ENCODE measurements around the gene MFN1. TPM values are rescaled to one million over a fixed set of nuclear protein-coding genes. Genes with fewer than 3 reads are reported as not detected.

MFN1 gene
- total and polyA plus RNA-seq, 2 of the 13 experiments (the other 11 are each of a cell fraction or from before 2014, with no cell fraction given), result 25.2 to 37.5 TPM

DNA sequence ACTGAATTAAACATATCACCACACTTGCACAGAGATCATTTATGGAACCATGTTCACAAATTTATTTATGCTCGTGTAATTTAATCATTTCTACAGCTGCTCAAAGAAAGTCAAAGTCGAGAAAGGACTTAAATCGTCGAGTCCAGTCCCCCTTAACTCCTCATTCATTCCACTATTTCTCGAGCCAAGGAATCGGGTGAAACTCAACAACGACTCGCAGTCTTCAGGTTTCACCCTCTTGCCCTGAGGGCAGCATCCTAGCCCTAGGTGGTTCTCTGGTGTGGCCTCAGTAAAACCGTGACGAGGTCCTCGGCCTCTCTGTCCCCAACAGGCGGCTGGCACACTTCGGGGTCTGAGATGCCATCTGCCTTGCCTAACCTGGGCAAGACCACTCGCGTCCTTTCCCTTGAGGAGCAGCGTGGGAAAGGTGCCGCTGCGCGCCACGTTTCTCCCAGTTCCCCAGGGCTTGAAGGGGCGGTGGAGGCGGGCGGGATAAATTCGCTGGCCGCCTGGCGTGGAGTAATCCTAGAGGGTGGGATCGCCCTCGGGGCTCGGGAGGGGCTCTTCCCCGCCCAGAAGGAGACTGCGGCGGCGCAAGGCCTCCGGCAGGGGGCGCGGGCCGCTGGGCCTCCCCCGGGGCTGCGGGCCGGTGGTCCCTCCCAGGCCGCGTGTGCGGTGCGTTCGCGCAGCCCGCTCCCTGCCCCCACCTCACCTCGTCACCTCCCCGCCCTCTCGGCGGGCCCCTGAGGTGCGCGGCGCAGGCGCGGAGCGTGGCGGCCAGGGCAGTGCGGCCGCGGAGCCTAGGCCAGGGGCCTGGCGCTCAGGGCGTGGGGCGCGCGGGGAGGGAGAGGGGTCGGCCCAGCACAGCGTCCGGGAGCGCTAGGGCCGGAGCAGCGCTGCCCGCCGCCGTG lies 25.0 kb upstream of the MFN1 start, which contains the start of gene ZNF639 (continued):
- TF ChIP-seq, protein P1, sequence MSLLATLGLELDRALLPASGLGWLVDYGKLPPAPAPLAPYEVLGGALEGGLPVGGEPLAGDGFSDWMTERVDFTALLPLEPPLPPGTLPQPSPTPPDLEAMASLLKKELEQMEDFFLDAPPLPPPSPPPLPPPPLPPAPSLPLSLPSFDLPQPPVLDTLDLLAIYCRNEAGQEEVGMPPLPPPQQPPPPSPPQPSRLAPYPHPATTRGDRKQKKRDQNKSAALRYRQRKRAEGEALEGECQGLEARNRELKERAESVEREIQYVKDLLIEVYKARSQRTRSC (CRISPR knock-in tag; IDR thresholded peaks at IDR 0.05; ENCODE audit: low read depth), result no peak
- TF ChIP-seq XBP1 (CRISPR knock-in tag; IDR thresholded peaks at IDR 0.05), result 0 out of 2 replicates have a peak, but pooled peaks have one; percentile 15
- TF ChIP-seq HNRNPH1 (optimal IDR thresholded peaks at IDR 0.05; ENCODE audit: low read depth, low read length), result no peak
- TF ChIP-seq POLR2AphosphoS5 (IDR thresholded peaks at IDR 0.05; ENCODE audit: low read depth, low read length), result peak; percentile 63
- no peak for TF ChIP-seq SNRNP70 (IDR thresholded peaks at IDR 0.05; ENCODE audit: low read depth, low read length)
- TF ChIP-seq, protein P2, sequence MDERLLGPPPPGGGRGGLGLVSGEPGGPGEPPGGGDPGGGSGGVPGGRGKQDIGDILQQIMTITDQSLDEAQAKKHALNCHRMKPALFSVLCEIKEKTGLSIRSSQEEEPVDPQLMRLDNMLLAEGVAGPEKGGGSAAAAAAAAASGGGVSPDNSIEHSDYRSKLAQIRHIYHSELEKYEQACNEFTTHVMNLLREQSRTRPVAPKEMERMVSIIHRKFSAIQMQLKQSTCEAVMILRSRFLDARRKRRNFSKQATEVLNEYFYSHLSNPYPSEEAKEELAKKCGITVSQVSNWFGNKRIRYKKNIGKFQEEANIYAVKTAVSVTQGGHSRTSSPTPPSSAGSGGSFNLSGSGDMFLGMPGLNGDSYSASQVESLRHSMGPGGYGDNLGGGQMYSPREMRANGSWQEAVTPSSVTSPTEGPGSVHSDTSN (CRISPR knock-in tag; IDR thresholded peaks at IDR 0.05), result no peak
- no peak for TF ChIP-seq ZNF34 (CRISPR knock-in tag; IDR thresholded peaks at IDR 0.05; ENCODE audit: borderline replicate concordance)
- TF ChIP-seq, protein P3, sequence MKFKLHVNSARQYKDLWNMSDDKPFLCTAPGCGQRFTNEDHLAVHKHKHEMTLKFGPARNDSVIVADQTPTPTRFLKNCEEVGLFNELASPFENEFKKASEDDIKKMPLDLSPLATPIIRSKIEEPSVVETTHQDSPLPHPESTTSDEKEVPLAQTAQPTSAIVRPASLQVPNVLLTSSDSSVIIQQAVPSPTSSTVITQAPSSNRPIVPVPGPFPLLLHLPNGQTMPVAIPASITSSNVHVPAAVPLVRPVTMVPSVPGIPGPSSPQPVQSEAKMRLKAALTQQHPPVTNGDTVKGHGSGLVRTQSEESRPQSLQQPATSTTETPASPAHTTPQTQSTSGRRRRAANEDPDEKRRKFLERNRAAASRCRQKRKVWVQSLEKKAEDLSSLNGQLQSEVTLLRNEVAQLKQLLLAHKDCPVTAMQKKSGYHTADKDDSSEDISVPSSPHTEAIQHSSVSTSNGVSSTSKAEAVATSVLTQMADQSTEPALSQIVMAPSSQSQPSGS (CRISPR knock-in tag; IDR thresholded peaks at IDR 0.05), result no peak
- TF ChIP-seq ZNF143 (CRISPR knock-in tag; IDR thresholded peaks at IDR 0.05), result no peak
- TF ChIP-seq ZNF607 (CRISPR knock-in tag; IDR thresholded peaks at IDR 0.05; ENCODE audit: borderline replicate concordance), result peak; percentile 86; the same call in 1 of the 2 replicates
- no peak; the same call in 1 of the 2 replicates for TF ChIP-seq SSRP1 (CRISPR knock-in tag; IDR thresholded peaks at IDR 0.05)
- TF ChIP-seq ZNF749 (CRISPR knock-in tag; IDR thresholded peaks at IDR 0.05; ENCODE audit: borderline replicate concordance), result peak; percentile 92
- TF ChIP-seq REL (CRISPR knock-in tag; conservative IDR thresholded peaks at IDR 0.05), result no peak
- TF ChIP-seq ZNF263 (CRISPR knock-in tag; IDR thresholded peaks at IDR 0.05), result no peak
- no peak for TF ChIP-seq ZNF850 (CRISPR knock-in tag; conservative IDR thresholded peaks at IDR 0.05)
- no peak for TF ChIP-seq ZZZ3 (CRISPR knock-in tag; IDR thresholded peaks at IDR 0.05; ENCODE audit: borderline replicate concordance)
- 0 out of 2 replicates have a peak, but pooled peaks have one; percentile 22 for TF ChIP-seq CBFB (CRISPR knock-in tag; IDR thresholded peaks at IDR 0.05)
- TF ChIP-seq, protein P4, sequence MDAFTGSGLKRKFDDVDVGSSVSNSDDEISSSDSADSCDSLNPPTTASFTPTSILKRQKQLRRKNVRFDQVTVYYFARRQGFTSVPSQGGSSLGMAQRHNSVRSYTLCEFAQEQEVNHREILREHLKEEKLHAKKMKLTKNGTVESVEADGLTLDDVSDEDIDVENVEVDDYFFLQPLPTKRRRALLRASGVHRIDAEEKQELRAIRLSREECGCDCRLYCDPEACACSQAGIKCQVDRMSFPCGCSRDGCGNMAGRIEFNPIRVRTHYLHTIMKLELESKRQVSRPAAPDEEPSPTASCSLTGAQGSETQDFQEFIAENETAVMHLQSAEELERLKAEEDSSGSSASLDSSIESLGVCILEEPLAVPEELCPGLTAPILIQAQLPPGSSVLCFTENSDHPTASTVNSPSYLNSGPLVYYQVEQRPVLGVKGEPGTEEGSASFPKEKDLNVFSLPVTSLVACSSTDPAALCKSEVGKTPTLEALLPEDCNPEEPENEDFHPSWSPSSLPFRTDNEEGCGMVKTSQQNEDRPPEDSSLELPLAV (CRISPR knock-in tag; conservative IDR thresholded peaks at IDR 0.05; ENCODE audit: low read depth), result 0 out of 2 replicates have a peak, but pooled peaks have one; percentile 47
- TF ChIP-seq ZNF160 (CRISPR knock-in tag; IDR thresholded peaks at IDR 0.05), result no peak
- TF ChIP-seq ZMYM3 (CRISPR knock-in tag; IDR thresholded peaks at IDR 0.05), result no peak
- TF ChIP-seq CC2D1A (CRISPR knock-in tag; IDR thresholded peaks at IDR 0.05), result no peak
- TF ChIP-seq STAT5B (CRISPR knock-in tag; IDR thresholded peaks at IDR 0.05), result no peak
- TF ChIP-seq TARDBP (CRISPR knock-in tag; IDR thresholded peaks at IDR 0.05), result peak; percentile 53; the same call in 1 of the 2 replicates
- TF ChIP-seq, protein P5, sequence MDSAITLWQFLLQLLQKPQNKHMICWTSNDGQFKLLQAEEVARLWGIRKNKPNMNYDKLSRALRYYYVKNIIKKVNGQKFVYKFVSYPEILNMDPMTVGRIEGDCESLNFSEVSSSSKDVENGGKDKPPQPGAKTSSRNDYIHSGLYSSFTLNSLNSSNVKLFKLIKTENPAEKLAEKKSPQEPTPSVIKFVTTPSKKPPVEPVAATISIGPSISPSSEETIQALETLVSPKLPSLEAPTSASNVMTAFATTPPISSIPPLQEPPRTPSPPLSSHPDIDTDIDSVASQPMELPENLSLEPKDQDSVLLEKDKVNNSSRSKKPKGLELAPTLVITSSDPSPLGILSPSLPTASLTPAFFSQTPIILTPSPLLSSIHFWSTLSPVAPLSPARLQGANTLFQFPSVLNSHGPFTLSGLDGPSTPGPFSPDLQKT (CRISPR knock-in tag; IDR thresholded peaks at IDR 0.05; ENCODE audit: borderline replicate concordance), result no peak
